AG04449 (cell line): ENCODE results near the gene FAM240A.

Source experiments
- CTCF ChIA-PET: fragments of 350-600 bp; formaldehyde crosslinking; extraction: SDS; loops from one replicate; lab custom pipeline; 2021; ENCODE audit warnings: antibody characterized with exemption; lab: Yijun Ruan, JAX
- POLR2A ChIA-PET: fragments of 400-600, 350-600 bp; formaldehyde crosslinking; extraction: SDS; loops from one replicate; lab custom pipeline; 2020; ENCODE audit warnings: antibody characterized with exemption, inconsistent platforms; lab: Yijun Ruan, JAX
- DNase-seq: peaks from one replicate; pipeline ENCODE4 v3.0.0-alpha.2; 2010; ENCODE audit warnings: low read depth, low spot score
- H3K4me3 ChIP-seq: 2 replicates; pipeline ENCODE4 v1.5.1; 2011; ENCODE audit warnings: low read depth, mild to moderate bottlenecking, control low read depth, low read length
- CTCF ChIP-seq: IDR thresholded peaks from one replicate; pipeline ENCODE4 v1.5.1; 2011; ENCODE audit warnings: mild to moderate bottlenecking, moderate library complexity, low read length, control low read depth, inconsistent platforms; ENCODE audit not compliant: insufficient read depth; ENCODE audit errors: missing control alignments

The FAM240A gene

GRCh38 chr3:46660003-46660402 lies 47.7 kb downstream of the FAM240A start:
- DNase-seq, result no peak
- TF ChIP-seq CTCF, result no peak
- no peak overlapping the region for H3K4me3 ChIP-seq
- ChIA-PET CTCF (interaction anchor here (0.8 to 1.0 kb wide), 2 partner anchors 12 to 14 kb away, joined by 4 read pairs; no protein-coding TSS in a partner anchor), POLR2A (no interaction called here)

GRCh38 chr3:46660543-46661523 lies 48.5 kb downstream of the FAM240A start:
- ChIA-PET CTCF (interaction anchor here (0.8 to 1.5 kb wide), 4 partner anchors 11 to 171 kb away, joined by 4 read pairs; no protein-coding TSS in a partner anchor), POLR2A (no interaction called here)
- no peak overlapping the region for H3K4me3 ChIP-seq
- no peak for DNase-seq
- no peak for TF ChIP-seq CTCF

- CTCF ChIA-PET, result interaction anchor here (0.7 to 1.5 kb wide), 4 partner anchors 11 to 575 kb away, joined by 3 to 4 read pairs (median 4); no protein-coding TSS in a partner anchor
- no peak for TF ChIP-seq CTCF
- POLR2A ChIA-PET, result no interaction called here
- no peak overlapping the region for H3K4me3 ChIP-seq
- no peak for DNase-seq
These were observed 49.7 kb downstream of the FAM240A start for GRCh38 chr3:46661776-46662766.

GRCh38 chr3:46662771-46663551 lies 50.6 kb downstream of the FAM240A start:
- ChIA-PET CTCF (interaction anchor here (1.2 kb wide), 1 partner anchor 10 kb away, joined by 4 read pairs; no protein-coding TSS in a partner anchor), POLR2A (no interaction called here)
- no peak for TF ChIP-seq CTCF
- H3K4me3 ChIP-seq, result no peak overlapping the region
- no peak for DNase-seq

- CTCF ChIA-PET, result interaction anchor here (1.2 to 1.3 kb wide), 2 partner anchors 34 to 175 kb away, joined by 3 read pairs; no protein-coding TSS in a partner anchor
- POLR2A ChIA-PET, result no interaction called here
- DNase-seq, result no peak
- TF ChIP-seq CTCF, result no peak
- no peak overlapping the region for H3K4me3 ChIP-seq
These were observed 51.3 kb downstream of the FAM240A start for GRCh38 chr3:46663591-46664135.
